Endothelial cell of umbilical vein (primary cell): Measurements from ENCODE around the gene FAR1. TPM values are rescaled to one million over a fixed set of nuclear protein-coding genes. Genes with fewer than 3 reads are reported as not detected.

ENCODE experiments used
- BruUV-seq: library from RNA; stranded (reverse); fragments of 400-500 nt; replicated peaks from 2 replicates; lab custom pipeline; 2021; lab: Mats Ljungman, UMichigan
- CTCF ChIA-PET: fragments of 300-600, 350-600 bp; sonication (Branson Sonifier 250); formaldehyde crosslinking; loops from one replicate; lab custom pipeline; 2021; ENCODE audit warnings: antibody characterized with exemption, inconsistent platforms; lab: Charles Lee
- POLR2A ChIA-PET: fragments of 300-600, 350-600 bp; sonication (Branson Sonifier 250); formaldehyde crosslinking; loops from one replicate; lab custom pipeline; 2021; ENCODE audit warnings: antibody characterized with exemption, inconsistent platforms; lab: Charles Lee
- DNase-seq: peaks from one replicate; pipeline ENCODE4 v3.0.0-alpha.2; 2011; ENCODE audit warnings: low read depth, low spot score
- FAIRE-seq: peaks from 2 replicates; lab custom pipeline; 2011; peaks lifted over from hg19 to GRCh38; lab: Jason Lieb, UNC
- H2AFZ ChIP-seq: 2 replicates; pipeline ENCODE4 v1.6.0; 2012; ENCODE audit warnings: low read depth, low read length, control low read depth, inconsistent platforms
- H3K27ac ChIP-seq: 2 replicates; pipeline ENCODE4 v1.5.1; 2011; ENCODE audit warnings: low read depth, mild to moderate bottlenecking, control low read depth, low read length, moderate library complexity; ENCODE audit not compliant: insufficient read depth
- H3K27me3 ChIP-seq, 2 experiments: 2 replicates each; pipeline versions ENCODE4 v1.6.0 to v1.6.1; 2011; ENCODE audit warnings: low read length in 2 of 2, mixed read lengths in 1 of 2; ENCODE audit not compliant: control insufficient read depth in 2 of 2, insufficient read depth in 2 of 2
- H3K36me3 ChIP-seq, 2 experiments: 2 replicates in 1 of 2; 3 replicates in 1 of 2; pipeline ENCODE4 v1.5.1; 2011; ENCODE audit warnings: low read length in 2 of 2, mild to moderate bottlenecking in 1 of 2, moderate library complexity in 1 of 2; ENCODE audit not compliant: control insufficient read depth in 2 of 2, insufficient read depth in 2 of 2; ENCODE audit errors: extremely low read depth in 1 of 2
- H3K4me1 ChIP-seq: 3 replicates; pipeline ENCODE4 v1.5.1; 2011; ENCODE audit warnings: mild to moderate bottlenecking, low read length; ENCODE audit not compliant: control insufficient read depth, insufficient read depth; ENCODE audit errors: extremely low read depth
- H3K4me2 ChIP-seq: 2 replicates; pipeline ENCODE4 v1.6.1; 2011; ENCODE audit warnings: low read length, control low read depth, mixed read lengths; ENCODE audit not compliant: insufficient read depth
- H3K4me3 ChIP-seq, 3 experiments: fragments of 200-600 bp in 1 of 3; sonication (generic), shearing (Covaris generic) in 1 of 3; replicated peaks in 1 of 3; 2 replicates each; pipeline ENCODE4 v1.5.1; 2011 to 2016; ENCODE audit warnings: control low read depth in 3 of 3, low read length in 3 of 3, mild to moderate bottlenecking in 2 of 3, inconsistent platforms in 1 of 3, low read depth in 1 of 3, moderate library complexity in 1 of 3; ENCODE audit not compliant: insufficient read depth in 1 of 3
- H3K79me2 ChIP-seq: 2 replicates; pipeline ENCODE4 v1.6.0; 2012; ENCODE audit warnings: low read length, inconsistent platforms; ENCODE audit not compliant: control insufficient read depth, insufficient read depth
- H3K9ac ChIP-seq: replicated peaks from 2 replicates; pipeline ENCODE3; 2011; ENCODE audit warnings: low read length, control low read depth; ENCODE audit not compliant: insufficient read depth; ENCODE audit errors: extremely low read depth
- H3K9me1 ChIP-seq: replicated peaks from 3 replicates; pipeline ENCODE4 v1.6.0; 2011; ENCODE audit warnings: mild to moderate bottlenecking, low read length; ENCODE audit not compliant: control insufficient read depth, insufficient read depth; ENCODE audit errors: extremely low read depth
- H3K9me3 ChIP-seq: replicated peaks from 2 replicates; pipeline ENCODE4 v1.5.1; 2012; ENCODE audit warnings: low read length, inconsistent platforms; ENCODE audit not compliant: control insufficient read depth, insufficient read depth
- H4K20me1 ChIP-seq: replicated peaks from 2 replicates; pipeline ENCODE3; 2011; ENCODE audit warnings: mild to moderate bottlenecking, low read length; ENCODE audit not compliant: control insufficient read depth, insufficient read depth; ENCODE audit errors: extremely low read depth
- FOS ChIP-seq: IDR thresholded peaks from 2 replicates; pipeline ENCODE4 v1.6.1; 2011; ENCODE audit warnings: mild to moderate bottlenecking, low read length, moderate library complexity, borderline replicate concordance; ENCODE audit not compliant: insufficient read depth
- GATA2 ChIP-seq: IDR thresholded peaks from 2 replicates; pipeline ENCODE4 v1.7.0; 2011; ENCODE audit warnings: low read depth, mild to moderate bottlenecking, moderate library complexity, mixed read lengths, low read length; ENCODE audit not compliant: insufficient read length, insufficient read depth
- POLR2AphosphoS5 ChIP-seq: IDR thresholded peaks from 2 replicates; pipeline ENCODE4 v1.6.1; 2012; ENCODE audit warnings: low read depth, mild to moderate bottlenecking, control low read depth, low read length, moderate library complexity; ENCODE audit not compliant: insufficient read depth
- dilution Hi-C: fragments of 300-500 bp; cut with MboI; formaldehyde crosslinking; loops from one replicate; pipeline ENCODE4 v1.15.0; 2019; ENCODE audit warnings: low sequenced_read_pairs; ENCODE audit not compliant: extremely low pct_ligation_motif_present
- intact Hi-C: fragments of 100-400 bp; cut with micrococcal nuclease; formaldehyde crosslinking; loops from one replicate; pipeline ENCODE4 v1.10.0; 2022
- polyA plus RNA-seq, 4 experiments: library from polyadenylated mRNA; depleted of rRNA in 3 of 4; stranded (reverse) in 3 of 4; unstranded in 1 of 4; fragments of >200 nt; gene quantifications; 2 replicates each; pipeline versions ENCODE4 v1.2.1 to v1.2.3, GENCODE V29; 2011 to 2012; ENCODE audit warnings: missing spikeins in 1 of 4
- total RNA-seq: library from RNA; stranded (reverse); gene quantifications from 2 replicates; pipeline ENCODE4 v1.2.3, GENCODE V29; 2021
- TF ChIP-seq, protein P1 (sequence below), 2 donors: IDR thresholded peaks; 1 replicate in 1 of 2; 2 replicates in 1 of 2; pipeline ENCODE4 v1.5.1; 2011; ENCODE audit warnings: low read length in 2 of 2, mild to moderate bottlenecking in 2 of 2, moderate library complexity in 2 of 2, control low read depth in 1 of 2, inconsistent platforms in 1 of 2, low read depth in 1 of 2; ENCODE audit not compliant: insufficient read depth in 1 of 2; ENCODE audit errors: extremely low read depth in 1 of 2

The FAR1 gene
- total and polyA plus RNA-seq, 2 donors (not counting 3 experiments of a cell fraction or from before 2014, with no cell fraction given): 29.5 to 76.4 TPM

DNA sequence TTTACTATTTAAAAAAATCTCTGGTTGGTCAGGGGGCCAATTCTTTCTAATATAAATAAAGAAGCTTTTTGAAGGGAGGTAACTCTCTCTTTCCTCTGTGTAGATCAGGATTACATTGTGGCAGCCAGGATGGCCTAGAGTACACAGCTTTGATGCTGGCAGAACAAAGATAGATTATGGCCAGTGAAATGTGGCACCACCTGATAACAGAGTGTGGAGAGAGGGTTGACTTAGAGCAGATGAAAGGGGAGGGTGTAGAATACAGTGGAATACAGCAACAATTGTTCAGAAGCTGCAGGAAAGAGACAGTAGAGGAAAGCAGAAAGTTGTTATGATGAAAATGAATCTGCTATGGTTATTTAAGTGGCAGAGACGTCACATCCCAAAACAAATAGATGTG is 99.0 kb downstream of the FAR1 start:
- Histone ChIP-seq H3K36me3 (no peaks in the 10 kb centered on the region), H3K79me2 (no peaks in the 10 kb centered on the region), H3K9me3 (no peaks in the 10 kb centered on the region), H3K9me1 (no peaks in the 10 kb centered on the region), H3K4me1 (no peaks in the 10 kb centered on the region), H2AFZ (no peak overlapping the region), H3K9ac (no peak overlapping the region), H3K4me3 (no peak overlapping the region), H3K27ac (no peak overlapping the region), H4K20me1 (no peaks in the 10 kb centered on the region), H3K4me2 (no peak overlapping the region), H3K27me3 (peaks cover 3 to 9% of the 10 kb centered on the region in 2 experiments)
- FAIRE-seq (no peak), DNase-seq (no peak)
- no TSS peak for BruUV-seq
- intact Hi-C loops: no loop called here
- dilution Hi-C loops: no loop called here
- no peak for TF ChIP-seq FOS
- TF ChIP-seq GATA2: no peak
- CTCF ChIA-PET: no interaction called here
- POLR2A ChIA-PET: no interaction called here

DNA sequence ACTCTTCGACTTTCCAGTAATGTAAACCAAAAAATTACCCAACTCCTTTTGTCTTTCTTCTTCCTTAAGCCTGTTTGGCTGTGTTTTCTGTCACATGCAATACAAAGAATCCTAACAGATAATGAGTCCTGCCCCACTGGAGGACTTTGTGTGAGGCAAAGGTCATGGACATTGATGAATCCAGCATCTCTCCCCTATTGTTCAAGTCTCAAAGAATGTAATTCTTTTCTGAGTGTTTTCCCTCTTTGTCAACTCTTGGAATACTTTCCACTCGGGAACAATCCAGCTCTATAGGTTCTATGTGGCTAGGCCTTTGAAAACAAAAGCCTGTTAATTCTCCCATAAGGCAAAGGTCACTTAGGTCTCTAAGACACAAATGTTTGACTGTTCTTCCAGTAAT is 100.7 kb downstream of the FAR1 start:
- no TSS peak for BruUV-seq
- H2AFZ ChIP-seq: no peak overlapping the region
- dilution Hi-C loops (no loop called here), intact Hi-C loops (no loop called here)
- no peak overlapping the region for H3K9ac ChIP-seq
- H3K79me2 ChIP-seq: no peaks in the 10 kb centered on the region
- H3K4me1 ChIP-seq: no peaks in the 10 kb centered on the region
- ChIA-PET POLR2A (no interaction called here), CTCF (interaction anchor here (5.3 kb wide), 1 partner anchor 380 kb away, joined by 63 read pairs; no protein-coding TSS in a partner anchor)
- H3K4me2 ChIP-seq: no peak overlapping the region
- no peak for TF ChIP-seq POLR2AphosphoS5
- TF ChIP-seq, protein P1, sequence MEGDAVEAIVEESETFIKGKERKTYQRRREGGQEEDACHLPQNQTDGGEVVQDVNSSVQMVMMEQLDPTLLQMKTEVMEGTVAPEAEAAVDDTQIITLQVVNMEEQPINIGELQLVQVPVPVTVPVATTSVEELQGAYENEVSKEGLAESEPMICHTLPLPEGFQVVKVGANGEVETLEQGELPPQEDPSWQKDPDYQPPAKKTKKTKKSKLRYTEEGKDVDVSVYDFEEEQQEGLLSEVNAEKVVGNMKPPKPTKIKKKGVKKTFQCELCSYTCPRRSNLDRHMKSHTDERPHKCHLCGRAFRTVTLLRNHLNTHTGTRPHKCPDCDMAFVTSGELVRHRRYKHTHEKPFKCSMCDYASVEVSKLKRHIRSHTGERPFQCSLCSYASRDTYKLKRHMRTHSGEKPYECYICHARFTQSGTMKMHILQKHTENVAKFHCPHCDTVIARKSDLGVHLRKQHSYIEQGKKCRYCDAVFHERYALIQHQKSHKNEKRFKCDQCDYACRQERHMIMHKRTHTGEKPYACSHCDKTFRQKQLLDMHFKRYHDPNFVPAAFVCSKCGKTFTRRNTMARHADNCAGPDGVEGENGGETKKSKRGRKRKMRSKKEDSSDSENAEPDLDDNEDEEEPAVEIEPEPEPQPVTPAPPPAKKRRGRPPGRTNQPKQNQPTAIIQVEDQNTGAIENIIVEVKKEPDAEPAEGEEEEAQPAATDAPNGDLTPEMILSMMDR (IDR thresholded peaks at IDR 0.05; ENCODE audit: extremely low read depth in 1 of 2, insufficient read depth in 1 of 2, low read depth in 1 of 2, low read length in 2 of 2): no peak
- no peaks in the 10 kb centered on the region for H3K9me3 ChIP-seq
- no peak for DNase-seq
- H3K27me3 ChIP-seq: peaks cover 9 to 14% of the 10 kb centered on the region in 2 experiments
- H3K9me1 ChIP-seq: no peaks in the 10 kb centered on the region
- H3K36me3 ChIP-seq: no peaks in the 10 kb centered on the region
- no peak overlapping the region for H3K4me3 ChIP-seq
- H3K27ac ChIP-seq: no peak overlapping the region
- no peak for FAIRE-seq
- H4K20me1 ChIP-seq: no peaks in the 10 kb centered on the region
